IMR-90 (cell line): Measurements from ENCODE around the gene IL17B. TPM values are rescaled to one million over a fixed set of nuclear protein-coding genes. Genes with fewer than 3 reads are reported as not detected.

Source experiments
- ATAC-seq: fragments of 200-7000 bp; cut with Tn5 transposase; 2 replicates; pipeline ENCODE4 v1.9.1; 2020; ENCODE audit warnings: low read depth, mild to moderate bottlenecking, moderate library complexity
- BruUV-seq: library from RNA; stranded (reverse); fragments of 400-500 nt; replicated peaks from 2 replicates; lab custom pipeline; 2021; lab: Mats Ljungman, UMichigan
- CTCF ChIA-PET: fragments of 300-600 bp; formaldehyde crosslinking; extraction: SDS; loops from one replicate; lab custom pipeline; 2021; ENCODE audit warnings: antibody characterized with exemption; lab: Yijun Ruan, JAX
- POLR2A ChIA-PET: fragments of 300-600 bp; sonication (Branson Sonifier 250); formaldehyde crosslinking; loops from one replicate; lab custom pipeline; 2022; ENCODE audit warnings: antibody characterized with exemption; ENCODE audit not compliant: unreplicated experiment; lab: Charles Lee
- DNase-seq: peaks from one replicate; pipeline ENCODE4 v3.0.0; 2013
- H2AFZ ChIP-seq: replicated peaks from 2 replicates; pipeline ENCODE3; 2013; ENCODE audit warnings: low read length, mild to moderate bottlenecking; ENCODE audit not compliant: poor library complexity
- H2AK5ac ChIP-seq: 2 replicates; pipeline ENCODE4 v1.6.1; 2013; ENCODE audit warnings: low read depth, low read length, inconsistent platforms
- H2AK9ac ChIP-seq: replicated peaks from 2 replicates; pipeline ENCODE3; 2013; ENCODE audit warnings: mild to moderate bottlenecking, low read depth, low read length, moderate library complexity; ENCODE audit not compliant: poor library complexity
- H2BK120ac ChIP-seq: 2 replicates; pipeline ENCODE4 v1.6.1; 2013; ENCODE audit warnings: low read depth, low read length, inconsistent platforms
- H2BK15ac ChIP-seq: 3 replicates; pipeline ENCODE4 v1.6.1; 2013; ENCODE audit warnings: low read depth, low read length, inconsistent platforms
- H2BK20ac ChIP-seq: 2 replicates; pipeline ENCODE4 v1.6.1; 2013; ENCODE audit warnings: low read depth, mild to moderate bottlenecking, inconsistent platforms, low read length, moderate library complexity
- H2BK5ac ChIP-seq: 2 replicates; pipeline ENCODE4 v1.6.1; 2013; ENCODE audit warnings: mild to moderate bottlenecking, low read depth, low read length, inconsistent platforms; ENCODE audit not compliant: poor library complexity, severe bottlenecking
- H3K14ac ChIP-seq: replicated peaks from 2 replicates; pipeline ENCODE4 v1.6.1; 2013; ENCODE audit warnings: low read depth, low read length, inconsistent platforms
- H3K18ac ChIP-seq: 2 replicates; pipeline ENCODE4 v1.6.1; 2013; ENCODE audit warnings: low read depth, low read length, control low read depth
- H3K23ac ChIP-seq: 2 replicates; pipeline ENCODE4 v1.6.1; 2013; ENCODE audit warnings: low read depth, low read length, inconsistent platforms
- H3K27ac ChIP-seq: 2 replicates; pipeline ENCODE4 v1.5.1; 2013; ENCODE audit warnings: mild to moderate bottlenecking, control low read depth, low read length; ENCODE audit not compliant: insufficient read depth
- H3K27me3 ChIP-seq: 2 replicates; pipeline ENCODE4 v1.6.1; 2013; ENCODE audit warnings: low read length; ENCODE audit not compliant: control insufficient read depth, insufficient read depth
- H3K36me3 ChIP-seq: 2 replicates; pipeline ENCODE4 v1.6.1; 2013; ENCODE audit warnings: low read length, mixed read lengths; ENCODE audit not compliant: control insufficient read depth, insufficient read depth
- H3K4ac ChIP-seq: 2 replicates; pipeline ENCODE4 v1.6.1; 2013; ENCODE audit warnings: low read depth, low read length, inconsistent platforms
- H3K4me1 ChIP-seq: 2 replicates; pipeline ENCODE4 v1.6.1; 2013; ENCODE audit warnings: low read length, mixed read lengths; ENCODE audit not compliant: control insufficient read depth, insufficient read depth
- H3K4me2 ChIP-seq: 2 replicates; pipeline ENCODE4 v1.6.1; 2013; ENCODE audit warnings: low read depth, mild to moderate bottlenecking, control low read depth, low read length, moderate library complexity
- H3K4me3 ChIP-seq: 2 replicates; pipeline ENCODE4 v1.5.1; 2013; ENCODE audit warnings: low read depth, mild to moderate bottlenecking, control low read depth, low read length, moderate library complexity; ENCODE audit not compliant: insufficient read depth
- H3K56ac ChIP-seq: 2 replicates; pipeline ENCODE4 v1.6.1; 2013; ENCODE audit warnings: low read length, inconsistent platforms; ENCODE audit not compliant: insufficient read depth; ENCODE audit errors: extremely low read depth
- H3K79me1 ChIP-seq, 2 experiments: 2 replicates each; pipeline ENCODE4 v1.6.1; 2013; ENCODE audit warnings: low read length in 2 of 2, inconsistent platforms in 1 of 2, low read depth in 1 of 2
- H3K9ac ChIP-seq: 2 replicates; pipeline ENCODE4 v1.6.1; 2013; ENCODE audit warnings: low read depth, low read length, control low read depth
- H3K9me1 ChIP-seq: 2 replicates; pipeline ENCODE4 v1.6.1; 2013; ENCODE audit warnings: low read length, inconsistent platforms; ENCODE audit not compliant: insufficient read depth
- H3K9me3 ChIP-seq: 2 replicates; pipeline ENCODE4 v1.6.1; 2013; ENCODE audit warnings: low read length; ENCODE audit not compliant: control insufficient read depth, insufficient read depth
- H4K20me1 ChIP-seq: 2 replicates; pipeline ENCODE4 v1.6.1; 2013; ENCODE audit warnings: low read length, inconsistent platforms; ENCODE audit not compliant: insufficient read depth
- H4K5ac ChIP-seq: 2 replicates; pipeline ENCODE4 v1.6.1; 2013; ENCODE audit warnings: mild to moderate bottlenecking, low read depth, low read length, control low read depth
- H4K8ac ChIP-seq, 2 experiments: 2 replicates each; pipeline ENCODE4 v1.6.1; 2013; ENCODE audit warnings: low read depth in 2 of 2, low read length in 2 of 2, control low read depth in 1 of 2, inconsistent platforms in 1 of 2
- H4K91ac ChIP-seq: 2 replicates; pipeline ENCODE4 v1.6.1; 2013; ENCODE audit warnings: low read depth, low read length, inconsistent platforms; ENCODE audit not compliant: insufficient read depth
- CTCF ChIP-seq: conservative IDR thresholded peaks from 2 replicates; pipeline ENCODE4 v1.5.1; 2012; ENCODE audit warnings: mild to moderate bottlenecking, low read depth, low read length, improper control_type of control experiment
- ELK1 ChIP-seq: fragments of 150-350 bp; IDR thresholded peaks from 2 replicates; pipeline ENCODE4 v1.6.1; 2016; ENCODE audit warnings: low read depth, mild to moderate bottlenecking, low read length, moderate library complexity, borderline replicate concordance
- FOS ChIP-seq: fragments of 150-350 bp; IDR thresholded peaks from 2 replicates; pipeline ENCODE4 v1.6.1; 2016; ENCODE audit warnings: low read depth, low read length
- MAZ ChIP-seq: IDR thresholded peaks from 2 replicates; pipeline ENCODE4 v1.6.1; 2012; ENCODE audit warnings: low read depth, mild to moderate bottlenecking, low read length, improper control_type of control experiment, moderate library complexity, borderline replicate concordance
- WGBS, 2 experiments: methylation state at CpG; one replicate each; pipeline versions ENCODE4 v1.1.5 to v1.1.7; 2013; ENCODE audit warnings: missing lambda C conversion rate in 2 of 2; ENCODE audit not compliant: insufficient read length in 1 of 2; ENCODE audit errors: extremely low coverage in 2 of 2; 5-methylcytosine and 5-hydroxymethylcytosine counted together
- dilution Hi-C: fragments of 300-500 bp; cut with HindIII; formaldehyde crosslinking; loops from one replicate; pipeline ENCODE4 v1.14.3; 2018; ENCODE audit warnings: low sequenced_read_pairs; ENCODE audit not compliant: unreplicated experiment
- in situ Hi-C: fragments of 300-500 bp; cut with MboI; formaldehyde crosslinking; loops from 3 replicates; pipeline ENCODE4 v1.14.3; 2019; ENCODE audit warnings: low sequenced_read_pairs, inconsistent platforms, mixed read lengths
- intact Hi-C: fragments of 100-400 bp; cut with micrococcal nuclease; formaldehyde crosslinking; loops from 2 replicates; pipeline ENCODE4 v1.10.0; 2022
- polyA plus RNA-seq, 3 experiments: library from polyadenylated mRNA; depleted of rRNA; stranded (reverse); fragments of >200 nt; gene quantifications; 2 replicates each; pipeline ENCODE4 v1.2.3, GENCODE V29; 2012; ENCODE audit warnings: low replicate concordance in 1 of 3
- total RNA-seq: library from RNA; depleted of rRNA; stranded (reverse); fragments of >200 nt; gene quantifications from 2 replicates; pipeline ENCODE4 v1.2.3, GENCODE V29; 2012

IL17B gene
- total and polyA plus RNA-seq, 2 of the 4 experiments (the other 2 are of a cell fraction) = 0.31 TPM; not detected in 1

GRCh38 chr5:149418910-149419531 is 39.9 kb upstream of the IL17B start (continued):
- no peak for TF ChIP-seq CTCF

- Histone ChIP-seq H3K4ac (peak overlapping the region; percentile 99), H4K20me1 (peaks cover 86% of the 10 kb centered on the region), H3K36me3 (peaks cover 80% of the 10 kb centered on the region), H4K8ac (peak overlapping the region; percentile 84 to 98), H2AK9ac (peak overlapping the region; percentile 93), H2AK5ac (peak overlapping the region; percentile 97), H3K14ac (peak overlapping the region; percentile 99), H2BK20ac (peak overlapping the region; percentile 99), H2AFZ (peak overlapping the region; percentile 65), H3K18ac (peak overlapping the region; percentile 92), H3K4me3 (no peak overlapping the region), H2BK120ac (peak overlapping the region; percentile 99), H2BK15ac (peak overlapping the region; percentile 87; the same call in 2 of the 3 replicates), H3K4me1 (peaks cover 76% of the 10 kb centered on the region), H3K9me1 (peaks cover 31% of the 10 kb centered on the region), H4K91ac (peak overlapping the region; percentile 93), H3K9ac (peak overlapping the region; percentile 58), H3K23ac (peak overlapping the region; percentile 49), H4K5ac (peak overlapping the region; percentile 86), H3K79me1 (peaks cover 17 to 87% of the 10 kb centered on the region in 2 experiments), H3K56ac (peak overlapping the region; percentile 97), H2BK5ac (peak overlapping the region; percentile 98), H3K27ac (peak overlapping the region; percentile 99), H3K4me2 (peak overlapping the region; percentile 77), H3K9me3 (no peaks in the 10 kb centered on the region), H3K27me3 (no peaks in the 10 kb centered on the region)
- 0% methylated on average over 1 of the region's 9 CpGs; no CpG with 5 or more reads in 1 of the 2 experiments for WGBS, 2 experiments
- ATAC-seq = no peak
- intact Hi-C loops = no loop called here
- no peak for DNase-seq
- in situ Hi-C loops = no loop called here
- TF ChIP-seq MAZ = 0 out of 2 replicates have a peak, but pooled peaks have one; percentile 15
- no peak for TF ChIP-seq ELK1
- no peak for TF ChIP-seq FOS
- no TSS peak for BruUV-seq
- CTCF ChIA-PET = interaction anchor here (0.6 kb wide), 1 partner anchor 399 kb away, joined by 4 read pairs; no protein-coding TSS in a partner anchor
- POLR2A ChIA-PET = interaction anchor here (1.1 to 1.4 kb wide), 2 partner anchors 10 to 11 kb away, joined by 3 to 5 read pairs; no protein-coding TSS in a partner anchor
- dilution Hi-C loops = no loop called here
Measured at GRCh38 chr5:149417711-149418368, 38.7 kb upstream of the IL17B start.
